Measurements from ENCODE around the gene LRFN2.

The LRFN2 gene

DNA sequence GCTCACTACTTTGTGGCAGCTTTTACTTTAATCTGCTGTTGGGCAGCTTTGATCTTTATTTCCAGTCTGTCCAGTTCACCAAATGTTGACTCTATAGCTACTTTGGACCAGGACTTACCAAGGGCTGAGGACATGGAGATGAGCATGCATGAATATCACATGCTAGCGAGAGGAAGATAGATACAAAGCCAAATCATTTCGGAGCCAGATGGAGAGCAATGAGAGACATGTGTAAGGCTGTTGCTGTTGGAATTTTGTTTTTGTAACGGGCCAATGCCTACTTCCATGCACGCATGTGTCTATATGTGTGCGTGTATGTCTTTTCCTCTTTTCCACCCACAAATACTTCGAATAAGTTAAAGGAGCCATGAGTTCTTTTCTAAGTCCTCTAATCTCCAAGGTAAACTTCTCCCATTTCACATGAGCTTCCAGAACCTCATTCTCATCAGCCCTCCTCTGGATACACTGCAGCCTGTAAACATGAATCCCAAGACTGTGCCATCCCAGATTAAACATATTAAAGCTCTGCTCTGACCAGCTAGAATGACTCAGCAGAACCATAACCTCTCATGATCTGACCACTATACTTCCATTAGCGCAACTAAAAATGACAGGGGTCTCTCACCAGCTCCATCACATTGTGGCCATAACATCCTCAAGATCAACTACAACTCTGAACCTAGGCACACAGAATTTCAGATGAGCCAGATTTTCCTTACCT lies 160.7 kb downstream of the LRFN2 start:
- no peak for DNase-seq

DNA sequence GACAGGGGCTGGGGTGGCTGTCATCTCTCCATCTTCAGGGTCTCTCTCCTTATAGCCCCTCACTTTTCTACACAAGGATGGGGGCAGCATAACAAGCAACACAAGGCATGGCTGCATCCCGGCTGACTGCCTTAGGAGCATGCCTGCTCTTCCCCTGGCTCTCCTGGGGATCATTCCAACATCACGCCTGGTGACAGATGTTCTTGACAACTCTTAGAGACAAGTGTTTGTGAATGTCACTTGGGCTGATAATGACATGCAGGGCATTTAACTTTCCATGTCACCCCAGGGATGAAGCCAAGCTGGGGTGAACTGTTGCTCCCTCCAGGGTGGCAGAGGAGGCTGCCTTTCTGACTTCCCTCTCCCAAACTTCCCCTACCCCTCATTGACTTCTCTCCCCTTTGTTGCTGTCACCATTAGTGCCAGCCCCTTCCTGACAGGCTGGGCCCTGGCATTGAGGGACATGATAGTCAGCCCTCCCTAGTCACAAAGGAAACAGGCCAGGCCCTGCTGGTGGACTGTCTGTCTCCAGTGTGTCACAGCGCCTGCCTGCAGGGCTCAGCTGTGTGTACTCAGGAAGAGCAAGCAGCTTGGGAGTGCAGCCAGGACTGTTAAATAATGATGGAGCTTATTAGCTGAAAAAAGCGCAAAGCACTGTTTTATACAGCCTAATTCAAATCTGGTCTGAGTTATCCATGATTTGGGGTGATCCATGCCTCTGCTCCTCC lies 161.8 kb downstream of the LRFN2 start:
- no peak for DNase-seq

DNA sequence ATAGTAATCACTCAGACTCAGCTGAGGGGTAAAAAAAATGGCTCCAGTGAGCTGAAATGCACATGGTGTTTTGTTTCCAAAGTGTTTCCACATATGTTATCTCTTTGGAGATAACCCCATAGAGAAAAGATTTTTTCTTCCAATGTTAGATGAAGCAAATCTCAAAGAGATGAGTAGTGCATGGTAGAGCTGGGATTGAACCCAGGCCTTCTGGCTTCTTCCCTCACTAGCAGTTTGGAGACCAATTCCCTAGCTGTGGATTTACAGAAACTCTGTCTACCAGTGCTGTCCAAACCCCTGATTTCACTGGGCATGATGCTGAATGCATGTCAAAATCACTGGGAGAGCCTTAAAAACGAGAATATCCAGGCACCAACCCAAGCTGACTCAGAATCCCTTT lies 165.1 kb downstream of the LRFN2 start:
- DNase-seq = no peak

DNA sequence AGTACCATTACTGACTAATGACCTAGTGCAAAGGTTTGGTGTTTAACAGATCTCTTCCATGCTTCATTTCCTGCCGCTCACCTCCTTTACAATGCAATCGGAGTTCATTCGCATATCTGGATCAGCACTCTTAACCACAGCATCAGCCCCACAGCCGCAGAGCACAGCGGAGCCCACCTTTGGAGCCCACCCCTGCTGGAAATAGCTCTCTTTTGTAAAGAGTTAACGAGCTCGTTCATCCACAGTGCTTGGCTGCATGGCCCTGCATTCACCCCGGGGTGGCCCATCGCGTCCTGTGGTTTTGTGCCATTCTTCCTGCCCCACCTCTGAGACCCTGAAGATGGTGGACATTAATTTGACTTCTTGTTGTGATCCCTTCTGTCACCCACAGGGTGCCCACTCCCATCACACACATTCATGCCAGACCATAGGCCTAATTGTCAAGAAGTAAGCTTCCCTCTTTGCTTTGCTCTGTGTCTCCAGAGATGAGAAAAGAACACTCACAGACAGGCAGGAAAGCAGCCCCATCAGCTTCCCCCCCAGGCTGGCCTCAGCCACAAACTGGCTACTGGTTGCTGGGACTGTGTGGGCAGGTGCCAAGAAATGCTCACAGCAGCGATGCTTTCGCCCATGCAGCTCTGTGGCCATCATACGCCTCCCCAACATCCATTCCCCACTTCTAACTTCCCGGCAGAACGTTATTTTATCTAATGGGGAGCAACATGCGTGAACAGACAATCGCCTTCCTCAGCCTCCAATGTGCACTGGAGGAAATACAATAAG lies 167.0 kb downstream of the LRFN2 start:
- no peak for DNase-seq

DNA sequence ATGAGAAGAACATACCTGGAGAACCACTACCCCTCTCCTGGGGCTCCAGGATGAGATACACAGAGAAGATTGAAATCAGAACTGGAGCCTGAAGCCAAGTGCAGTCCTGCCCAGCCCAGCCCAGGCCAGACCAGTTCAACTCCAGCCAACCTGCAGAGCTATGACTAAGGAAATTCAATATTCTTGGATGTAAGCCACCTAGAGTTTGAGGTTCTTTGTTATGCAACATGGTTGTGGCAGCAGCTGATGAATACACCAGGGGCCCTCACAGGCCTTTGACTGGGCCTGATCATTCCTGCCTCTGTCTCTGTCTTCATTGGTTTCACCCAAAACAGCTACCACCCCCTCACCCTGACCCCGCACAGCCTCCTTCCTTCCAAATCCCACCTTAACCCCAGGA lies 167.8 kb downstream of the LRFN2 start:
- DNase-seq = no peak

DNA sequence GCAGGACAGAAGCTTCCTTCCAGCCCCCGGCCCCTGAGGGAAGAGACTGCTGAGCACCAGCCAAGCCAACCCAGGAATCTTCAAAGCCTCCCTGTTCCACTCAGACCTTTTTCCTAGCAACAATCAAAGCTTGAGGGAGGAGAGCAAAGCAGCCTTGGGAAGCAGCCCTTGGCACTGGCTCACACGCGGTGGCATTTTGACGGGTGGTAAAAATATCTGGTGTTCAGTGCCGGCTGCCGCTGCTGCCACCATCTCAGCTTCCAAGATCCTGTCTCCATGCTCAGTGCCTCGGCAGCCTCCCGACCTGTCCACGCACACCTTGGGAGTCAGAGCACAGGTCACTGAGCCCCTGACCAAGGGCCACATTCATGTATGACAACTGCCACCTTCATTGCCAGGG lies 170.1 kb downstream of the LRFN2 start:
- no peak for DNase-seq

DNA sequence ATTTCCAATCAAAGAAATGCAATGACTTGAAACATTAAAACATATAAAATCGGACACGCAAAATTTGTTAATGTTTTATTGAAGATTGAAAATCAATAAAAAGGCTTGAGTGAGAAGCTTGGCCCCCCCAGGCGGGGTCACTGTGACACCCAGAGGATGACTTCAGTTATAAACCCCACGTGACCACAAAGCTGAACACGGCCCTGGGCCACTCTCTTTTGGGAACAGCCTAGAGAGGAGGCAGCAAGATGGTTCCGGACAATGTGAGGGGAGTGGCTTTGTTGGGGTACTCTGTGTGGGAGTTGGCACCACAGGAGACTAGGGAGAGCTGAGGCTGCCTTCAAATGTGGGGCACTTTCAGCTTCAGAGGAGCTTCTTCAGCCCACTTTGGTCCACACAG lies 172.5 kb downstream of the LRFN2 start:
- no peak for DNase-seq

DNA sequence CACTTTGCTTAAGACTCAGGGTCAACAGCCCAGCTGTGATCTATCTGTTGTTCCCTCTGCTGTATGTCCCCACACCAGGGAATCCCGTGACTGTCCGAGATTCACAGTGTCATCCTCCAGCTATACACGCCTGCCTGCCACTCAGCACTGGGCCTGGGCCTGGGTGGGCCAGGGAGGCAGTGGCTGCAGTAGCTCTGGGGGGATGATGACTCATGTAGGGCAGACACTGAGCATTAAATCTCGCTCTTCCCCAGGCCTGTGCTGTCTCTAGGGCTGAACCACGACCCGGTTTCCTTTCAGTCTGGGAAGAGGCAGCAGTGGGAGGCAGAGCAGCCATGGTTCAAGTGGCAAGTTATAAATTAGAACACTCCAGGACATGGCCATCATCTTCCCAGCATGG lies 173.9 kb downstream of the LRFN2 start:
- no peak for DNase-seq

DNA sequence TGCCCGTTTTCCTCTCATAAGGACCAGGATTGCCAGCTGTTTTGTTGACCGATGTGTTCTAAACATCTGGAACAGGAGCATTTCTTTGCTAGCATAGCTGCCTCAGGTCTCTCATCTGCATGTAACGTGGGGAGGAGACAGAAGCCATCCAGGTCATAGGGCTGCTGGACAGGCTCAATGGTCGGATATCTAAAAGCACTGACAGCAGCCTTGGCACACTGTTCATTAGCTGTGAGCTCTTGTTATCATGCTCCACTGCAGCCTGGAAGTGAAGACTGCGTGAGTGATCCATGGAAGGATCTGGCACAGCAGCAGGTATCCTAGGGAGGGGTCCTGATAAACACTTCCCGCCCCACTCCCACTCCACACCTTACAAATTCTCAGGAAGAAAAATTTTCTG lies 175.3 kb downstream of the LRFN2 start:
- no peak for DNase-seq

DNA sequence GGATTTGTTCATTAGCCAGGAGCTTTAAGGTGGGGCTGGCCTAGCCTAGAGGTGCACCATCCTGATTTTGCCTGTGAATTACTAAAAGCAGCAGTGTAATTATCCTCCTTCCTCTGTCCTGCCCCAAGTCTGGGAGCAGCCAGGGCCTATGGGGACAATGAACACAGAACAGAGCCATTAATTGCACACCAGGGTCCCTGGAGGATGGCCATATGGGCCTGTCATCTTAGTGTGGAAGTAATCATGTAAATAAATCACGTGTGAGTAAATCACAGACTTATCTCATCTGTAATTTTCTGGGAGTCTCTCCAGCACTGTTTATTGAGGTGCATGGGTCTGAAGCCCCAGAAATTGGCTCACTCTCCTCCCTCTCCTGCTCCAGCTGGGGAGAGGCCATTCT lies 176.3 kb downstream of the LRFN2 start:
- no peak for DNase-seq

DNA sequence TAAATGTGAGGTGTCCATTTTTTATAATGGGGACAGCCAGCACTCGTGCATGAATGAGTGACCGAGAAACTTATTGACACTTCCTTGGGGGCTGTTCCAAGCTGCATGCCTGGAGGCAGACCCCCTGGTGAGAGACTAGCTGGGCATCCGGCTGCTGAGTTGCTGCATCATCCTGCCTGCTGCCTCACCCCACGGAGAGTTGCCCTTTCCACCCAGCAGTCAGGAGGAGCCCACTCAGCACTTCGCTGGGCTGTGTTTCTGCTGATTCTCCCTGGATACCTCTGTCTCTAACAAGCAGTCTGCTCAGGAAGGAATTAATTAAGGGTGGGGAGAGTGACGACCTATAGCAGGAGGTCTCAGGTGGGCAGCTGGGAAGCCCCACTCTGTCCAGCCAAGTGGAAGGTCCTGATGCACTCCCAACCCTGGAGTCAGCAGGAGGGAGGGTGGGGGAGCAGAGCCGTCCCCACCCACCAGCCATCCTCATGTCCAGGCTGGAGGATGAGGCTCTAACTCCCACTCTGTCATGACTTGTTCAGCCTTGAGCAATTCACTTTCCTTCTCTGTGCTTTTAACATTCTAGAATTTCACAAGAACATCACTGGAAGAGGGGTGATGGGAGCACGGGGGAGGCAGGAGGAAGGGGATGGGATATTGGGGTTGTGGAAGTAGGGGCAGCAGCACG lies 177.3 kb downstream of the LRFN2 start:
- no peak for DNase-seq

DNA sequence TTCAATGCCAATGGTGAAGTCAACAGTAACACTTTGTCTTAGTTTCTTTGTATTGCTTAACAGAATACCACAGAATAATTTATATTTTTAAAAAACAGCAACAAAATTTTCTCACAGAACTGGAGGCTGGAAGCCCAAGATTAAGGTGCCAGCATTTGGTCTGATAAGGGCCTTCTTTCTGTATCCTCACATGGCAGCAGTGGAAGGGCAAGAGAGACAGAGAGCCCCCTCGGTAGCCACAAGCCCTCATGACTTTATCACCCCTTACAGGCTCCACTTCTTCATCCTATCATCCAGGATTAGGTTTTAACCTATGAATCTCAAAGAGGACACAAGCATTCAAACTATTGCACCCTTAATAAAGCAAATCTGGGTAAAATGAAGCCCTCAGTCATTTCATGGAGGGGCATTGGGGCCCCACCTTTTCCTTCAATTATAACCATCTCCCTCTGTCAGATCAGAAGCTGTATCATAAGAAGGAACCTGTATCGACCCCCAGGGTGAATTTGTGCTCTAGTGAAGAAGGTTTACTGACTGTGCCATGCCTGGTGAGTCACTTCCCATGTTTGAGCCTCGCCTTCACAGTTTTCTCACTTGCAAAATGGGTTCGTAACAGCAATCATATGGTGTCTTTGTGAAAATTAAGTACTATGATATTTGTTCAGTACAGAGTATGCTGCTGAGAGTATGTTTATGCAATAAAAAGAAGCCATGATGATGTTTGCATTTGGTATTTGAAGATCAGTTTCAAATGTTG lies 178.2 kb downstream of the LRFN2 start:
- no peak for DNase-seq

DNA sequence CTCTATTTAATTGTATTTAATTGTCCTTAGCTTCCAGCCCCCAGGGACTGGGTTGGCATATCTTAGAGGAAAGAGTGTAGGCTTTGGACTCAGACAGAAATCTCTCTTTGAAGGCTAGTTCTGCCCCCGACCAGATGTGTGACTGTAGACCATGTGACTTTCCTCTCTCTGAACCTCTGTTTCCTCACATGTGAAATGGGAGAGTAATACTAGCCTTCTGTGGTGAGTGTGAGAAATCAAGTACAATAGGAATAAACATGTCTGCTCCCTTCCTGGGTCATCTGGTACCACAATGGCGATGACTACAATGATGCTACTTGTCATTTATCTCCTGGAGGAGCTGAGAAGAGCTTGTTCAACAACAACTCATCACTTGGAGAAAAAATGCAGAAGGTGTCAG lies 179.9 kb downstream of the LRFN2 start:
- DNase-seq = no peak

DNA sequence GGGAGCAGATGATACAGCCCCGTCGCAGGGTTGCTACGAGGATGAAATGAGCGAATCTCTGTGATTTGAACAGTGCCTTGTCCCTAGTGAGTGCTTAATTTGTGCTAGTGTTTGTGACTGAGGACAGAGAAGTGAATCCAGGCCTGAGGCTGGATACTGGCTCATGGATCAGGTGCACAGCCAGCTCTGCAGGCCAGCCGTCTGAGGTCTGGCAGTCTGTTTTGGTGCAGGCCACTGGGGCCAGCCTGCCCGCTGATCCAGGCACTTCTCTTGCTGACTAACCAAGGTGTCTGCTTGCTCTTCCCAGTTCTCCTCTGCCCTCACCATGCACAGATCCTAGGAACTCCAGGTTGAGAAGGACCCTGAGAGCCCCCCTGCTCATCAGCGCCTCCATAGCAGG lies 181.0 kb downstream of the LRFN2 start:
- no peak for DNase-seq

DNA sequence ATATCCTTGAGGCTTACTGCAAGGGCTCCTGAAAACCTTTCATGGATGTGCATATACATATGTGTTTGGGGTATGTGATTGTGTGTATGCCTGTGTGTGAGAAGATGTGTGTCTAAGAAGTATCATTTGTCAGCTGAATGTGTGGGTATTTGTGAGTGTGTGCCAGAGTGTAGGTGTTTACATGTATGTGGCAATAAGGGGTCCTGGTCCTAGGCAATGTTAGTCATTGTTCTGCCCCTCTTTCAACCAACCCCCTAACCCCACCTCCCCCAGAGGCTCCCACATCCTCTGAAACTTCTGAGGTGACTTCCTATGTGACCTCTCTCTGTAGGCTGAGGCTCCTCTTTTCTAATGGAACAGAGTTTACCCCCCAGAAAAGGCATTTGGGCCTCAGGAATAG lies 186.4 kb downstream of the LRFN2 start:
- DNase-seq = no peak

DNA sequence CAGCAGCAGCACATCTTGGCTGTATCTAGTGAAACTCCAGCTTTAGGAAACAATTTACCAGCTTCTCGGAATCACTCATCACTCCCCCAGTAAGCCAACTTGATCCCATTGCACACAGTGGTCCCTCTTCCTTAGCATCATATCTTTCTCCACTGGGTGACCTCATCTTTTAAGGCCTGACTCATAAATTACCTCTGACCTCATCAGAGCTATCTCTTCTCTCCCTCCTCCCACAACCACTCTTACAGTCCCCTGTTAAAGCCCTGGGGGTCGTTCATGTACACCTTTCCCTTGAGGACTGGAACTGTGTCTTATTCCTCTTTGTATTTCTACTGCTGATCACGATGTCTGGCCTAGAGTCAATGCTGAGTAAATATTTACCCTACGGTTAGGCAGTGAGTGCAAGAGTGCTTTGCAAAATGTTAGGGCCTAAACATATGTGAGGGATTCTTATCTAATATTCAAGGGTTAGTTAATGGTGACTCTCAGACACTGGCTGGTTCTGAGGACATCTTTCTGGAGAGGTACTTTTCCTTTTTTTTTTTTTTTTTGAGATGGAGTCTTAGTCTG lies 187.2 kb downstream of the LRFN2 start:
- DNase-seq = no peak

DNA sequence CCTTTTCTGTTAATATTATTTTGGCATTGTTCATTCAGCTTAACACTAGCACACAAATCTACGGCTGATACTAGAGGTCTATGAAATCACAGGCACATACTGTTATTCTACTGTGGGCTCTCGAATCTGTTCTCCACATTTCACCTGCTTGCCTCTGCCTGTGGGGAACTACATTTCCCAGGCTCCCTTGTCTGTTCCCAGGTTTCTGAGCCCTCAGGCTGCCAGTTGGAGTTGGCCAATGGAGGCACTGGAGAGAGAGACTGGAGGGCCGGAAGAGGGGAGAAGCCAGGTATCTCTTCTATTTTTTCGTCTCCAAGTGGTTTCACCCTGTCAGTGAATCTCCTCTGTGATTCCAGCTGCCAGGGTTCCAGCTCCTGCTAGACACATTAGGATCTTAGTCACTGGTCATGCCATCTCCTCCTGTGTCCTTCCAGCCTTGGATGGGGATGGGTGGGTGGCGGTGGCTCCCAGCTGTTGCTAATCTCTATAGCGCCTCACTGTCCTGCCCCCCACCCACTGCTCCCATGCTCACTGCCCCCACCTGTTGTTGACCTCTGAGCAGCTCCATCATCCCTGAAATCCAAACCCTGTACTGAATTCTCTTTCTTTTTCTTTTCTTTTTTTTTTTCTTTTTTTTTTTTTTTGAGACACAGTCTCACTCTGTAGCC lies 188.2 kb downstream of the LRFN2 start:
- no peak for DNase-seq

DNA sequence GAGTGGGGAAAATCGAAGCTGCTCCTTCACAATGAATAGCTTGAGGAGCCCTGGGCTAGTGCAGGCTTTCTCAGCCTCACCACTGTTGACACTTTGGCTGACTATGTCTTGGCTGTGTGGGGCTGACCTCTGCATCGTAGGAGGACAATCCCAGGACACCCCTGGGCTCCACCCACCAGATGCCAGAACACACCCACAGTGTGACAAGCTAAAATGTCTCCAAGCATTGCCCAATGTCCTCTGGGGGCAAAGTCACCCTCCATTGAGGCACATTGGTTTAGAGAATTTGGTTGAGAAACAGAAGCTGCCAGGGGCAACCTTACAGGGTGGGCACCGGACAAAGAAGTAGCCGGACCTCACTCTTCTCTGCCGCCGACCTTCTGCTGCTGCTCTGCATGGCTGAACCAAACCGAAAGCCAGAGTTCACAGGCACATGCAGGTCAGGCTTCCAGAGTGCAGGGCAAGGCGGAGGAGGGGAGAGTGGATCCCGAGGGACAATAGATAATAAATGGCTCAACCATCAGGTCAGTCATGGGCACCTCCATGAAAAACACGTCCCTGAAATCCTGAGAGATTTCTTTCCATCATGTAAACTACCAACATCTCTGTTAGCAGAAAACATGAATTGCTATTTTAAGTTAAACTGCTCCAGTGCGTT lies 189.0 kb downstream of the LRFN2 start:
- no peak for DNase-seq

DNA sequence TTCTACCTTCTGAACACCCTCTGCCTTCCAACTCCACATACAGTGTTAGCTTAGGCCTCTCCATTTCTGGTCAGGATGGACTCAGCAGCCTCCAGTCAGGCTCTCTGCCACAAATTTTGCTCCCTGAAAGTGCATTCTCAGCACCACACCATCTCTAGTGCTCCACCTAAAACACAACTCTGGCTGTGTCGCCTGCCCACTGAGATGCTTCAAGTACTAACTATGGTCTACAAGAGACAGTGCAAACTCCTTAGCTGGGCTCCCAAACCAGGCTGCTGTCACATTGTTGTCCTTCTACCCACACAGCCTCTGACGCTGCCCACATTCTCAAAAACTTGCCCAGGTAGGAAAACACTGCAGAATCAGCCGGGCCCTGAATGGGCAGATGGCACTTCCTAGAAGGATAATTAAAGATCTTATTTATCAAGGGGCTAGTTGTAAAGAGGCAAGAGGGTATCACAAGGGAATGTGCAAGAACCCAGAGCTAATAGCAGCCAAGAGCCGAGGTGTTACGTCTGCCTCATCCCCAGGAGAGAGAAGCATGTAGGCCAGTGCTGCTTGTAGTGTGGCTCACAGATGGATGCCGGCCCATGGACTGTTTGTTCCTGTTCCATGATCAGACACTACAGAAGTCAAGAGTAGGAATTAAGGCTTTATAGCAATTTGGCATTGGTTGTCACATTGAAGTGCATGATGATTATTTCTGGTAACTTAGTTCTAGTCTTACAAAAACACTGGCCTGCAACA lies 189.7 kb downstream of the LRFN2 start:
- no peak for DNase-seq

DNA sequence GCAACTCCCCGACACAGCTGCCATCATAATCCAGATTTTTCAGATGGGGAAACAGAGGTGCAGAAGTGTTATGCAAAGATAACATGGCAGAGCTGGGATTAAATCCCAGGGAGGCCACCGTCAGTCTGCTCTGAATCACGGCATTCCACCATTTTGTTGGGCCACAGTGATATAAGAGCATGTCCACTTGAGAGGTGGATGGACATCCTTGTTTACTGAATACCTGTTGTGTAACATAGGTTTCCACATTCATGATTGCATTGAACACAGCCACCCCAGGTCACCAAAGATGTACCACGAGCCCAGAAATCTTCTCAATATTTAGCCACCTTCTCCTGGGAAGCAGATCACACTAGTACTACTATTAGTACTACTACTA lies 191.5 kb downstream of the LRFN2 start:
- no peak for DNase-seq

Data from NCI-H2107 (cell line).